RPMI8226 (cell line): Measurements from ENCODE around the gene AUP1.
"Not testable (repeated sequence)": the region's sequence is repeated elsewhere in the genome, so short reads cannot be mapped to it uniquely, and the experiment has no call there.

ENCODE experiments used
- DNase-seq: peaks from one replicate; pipeline ENCODE4 v3.0.0-alpha.2; 2015

The AUP1 gene

GRCh38 chr2:74496997-74497776 lies 32.3 kb downstream of the AUP1 start:
- no peak for DNase-seq

DNA sequence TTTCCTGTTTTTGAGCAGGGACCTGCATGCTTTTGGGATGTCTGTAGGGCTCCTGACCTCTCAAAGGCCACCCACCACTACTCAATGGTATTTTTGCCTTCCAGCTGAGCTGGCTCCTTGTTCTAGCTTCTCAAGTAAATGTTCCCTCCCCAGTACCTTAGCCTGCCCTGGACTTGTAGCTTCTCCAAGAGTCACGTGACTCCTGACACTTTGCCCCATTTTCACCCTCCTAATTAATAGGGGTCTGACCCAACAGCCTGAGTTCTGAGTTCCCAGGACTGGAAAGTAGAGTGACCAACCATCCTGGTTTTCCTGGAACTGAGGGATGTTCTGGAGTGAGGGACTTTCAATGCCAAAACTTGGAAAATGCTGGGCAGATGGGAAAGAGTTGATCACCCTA lies 34.1 kb downstream of the AUP1 start:
- no peak for DNase-seq

GRCh38 chr2:74493546-74493945 lies 36.0 kb downstream of the AUP1 start:
- DNase-seq = no peak

GRCh38 chr2:74491648-74492544 lies 37.6 kb downstream of the AUP1 start:
- no peak for DNase-seq

DNA sequence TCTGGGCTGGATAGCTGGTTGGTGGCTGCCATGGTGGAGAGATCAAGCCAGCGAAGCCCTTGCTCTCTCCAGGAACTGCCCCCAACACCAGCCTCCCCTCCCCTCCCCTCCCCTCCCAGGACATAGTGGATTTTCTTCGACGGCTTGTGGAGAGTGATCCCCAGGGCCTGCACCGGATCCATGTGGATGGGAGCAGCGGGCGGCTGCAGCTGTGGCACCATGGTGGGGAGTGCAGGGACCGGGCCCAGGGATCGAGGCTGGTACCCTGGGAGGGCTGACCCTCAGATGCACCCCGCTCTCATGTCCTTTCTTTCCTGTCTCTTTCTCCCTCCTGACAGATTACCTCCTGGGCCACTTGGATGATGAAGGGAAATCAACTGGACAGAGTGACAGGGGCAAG lies 39.6 kb downstream of the AUP1 start:
- no peak for DNase-seq

DNA sequence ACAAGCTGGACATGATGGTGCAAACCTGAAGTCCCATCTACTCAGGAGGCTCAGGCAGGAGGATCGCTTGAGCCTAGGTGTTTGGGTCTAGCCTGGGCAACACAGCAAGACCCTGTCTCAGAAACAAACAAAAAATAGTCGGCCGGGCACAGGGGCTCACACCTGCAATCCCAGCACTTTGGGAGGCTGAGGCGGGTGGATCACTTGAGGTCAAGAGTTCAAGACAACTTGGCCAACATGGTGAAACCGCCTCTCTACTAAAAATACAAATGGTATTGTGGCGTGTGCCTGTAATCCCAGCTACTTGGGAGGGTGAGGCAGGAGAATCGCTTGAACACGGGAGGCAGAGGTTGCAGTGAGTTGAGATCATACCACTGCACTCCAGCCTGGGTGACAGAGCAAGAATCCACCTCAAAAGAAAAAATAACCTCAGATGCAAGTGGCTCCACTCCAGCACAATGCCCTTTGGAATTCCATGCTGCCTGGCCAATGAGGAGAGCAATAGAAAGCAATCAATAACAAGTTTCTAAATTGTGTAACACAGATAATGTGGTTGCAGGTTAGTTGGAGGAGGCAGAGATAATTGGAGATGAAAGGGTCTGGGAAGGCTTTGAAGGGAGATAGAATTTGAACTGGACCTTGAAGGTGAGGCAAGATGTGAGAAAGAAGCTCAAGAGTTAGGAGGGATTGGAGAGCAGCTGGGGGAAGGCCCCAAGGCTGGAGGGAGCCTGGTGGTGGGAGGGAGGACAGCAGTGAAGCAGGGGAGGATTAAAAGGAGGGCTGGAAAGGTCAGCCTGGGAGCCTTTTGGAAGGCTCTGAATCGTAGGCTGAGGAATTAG lies 40.6 kb downstream of the AUP1 start:
- no peak for DNase-seq

GRCh38 chr2:74486141-74486540 lies 43.4 kb downstream of the AUP1 start:
- no peak for DNase-seq

GRCh38 chr2:74483675-74484164 lies 45.8 kb downstream of the AUP1 start:
- DNase-seq = not testable (repeated sequence)

DNA sequence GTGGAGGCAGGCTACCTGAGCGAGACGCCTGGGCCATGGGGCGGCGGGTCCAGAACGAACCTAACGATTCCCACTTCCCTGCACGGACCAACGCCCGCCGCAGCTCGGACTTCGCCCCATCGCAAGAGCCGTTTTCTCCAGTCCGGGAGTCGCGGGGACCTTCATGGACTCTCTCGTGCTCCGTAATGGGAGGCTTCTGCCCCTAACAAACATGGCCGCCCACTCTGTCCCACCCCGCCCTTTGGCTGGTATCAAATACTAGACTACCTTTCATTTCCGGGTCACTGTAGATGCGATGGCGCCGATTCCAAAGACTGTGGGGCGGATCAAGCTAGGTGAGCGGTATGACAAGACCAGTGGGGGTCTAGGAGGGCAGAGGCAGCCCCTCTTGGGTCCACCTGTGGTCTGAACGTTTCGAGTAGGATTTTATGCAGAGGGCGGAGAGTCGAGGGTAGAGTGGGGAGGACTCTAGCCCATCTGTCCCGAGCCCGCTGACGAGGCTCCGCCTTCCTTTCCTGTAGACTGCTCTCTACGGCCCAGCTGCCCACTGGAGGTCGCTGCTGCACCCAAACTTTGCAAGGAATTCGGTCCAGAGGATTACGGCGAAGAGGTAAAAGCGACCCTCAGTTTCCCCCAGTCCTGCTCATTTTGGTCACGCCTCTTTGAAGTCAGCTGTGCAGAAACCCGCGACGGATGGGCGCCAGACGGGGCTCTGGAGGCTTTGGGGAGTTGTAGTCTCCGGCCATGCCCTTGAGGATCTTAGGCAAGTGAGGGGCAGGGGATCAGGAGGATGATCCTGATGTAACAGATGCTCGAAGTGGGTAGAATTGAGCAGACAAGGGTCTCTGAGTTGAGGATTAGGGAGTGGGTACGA lies 46.5 kb downstream of the AUP1 start, which contains the start of the genes CCDC142 and TTC31:
CCDC142 (minus strand) TSS at position 198 of the 874 bp plus-strand sequence; CDS start at position 37, 161 bp downstream.
TTC31 (plus strand) TSS at position 281 of the 874 bp plus-strand sequence; CDS start at position 296, 15 bp downstream.
- peak; percentile 95 for DNase-seq

GRCh38 chr2:74481961-74482800 lies 47.3 kb downstream of the AUP1 start:
- peak; percentile 68 for DNase-seq

DNA sequence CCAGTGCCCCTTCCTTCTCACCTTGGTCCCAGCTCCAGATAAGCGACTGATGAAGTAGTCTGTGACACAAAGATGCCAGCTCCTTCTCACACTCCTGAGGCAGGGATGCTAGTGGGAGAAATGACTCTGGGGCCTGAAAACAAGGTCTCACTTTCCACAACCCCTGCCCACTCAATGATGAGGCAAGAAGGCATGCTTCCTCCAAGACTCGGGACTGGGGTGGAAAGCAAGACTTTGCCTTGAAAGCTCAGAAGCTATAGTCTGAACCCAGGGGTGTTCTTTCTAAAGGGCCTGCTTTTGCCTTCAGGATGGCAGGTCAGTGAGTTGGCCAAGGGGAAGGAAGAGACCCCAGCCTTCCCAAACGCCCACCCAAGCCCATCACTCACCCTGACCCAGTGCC lies 48.1 kb downstream of the AUP1 start:
- no peak for DNase-seq
